HEK293 (cell line): ENCODE results near the gene FBXW11.

ENCODE experiments used
- CTCF ChIA-PET: fragments of 350-600 bp; formaldehyde crosslinking; extraction: SDS; loops from one replicate; lab custom pipeline; 2021; ENCODE audit warnings: antibody characterized with exemption; lab: Yijun Ruan, JAX
- POLR2A ChIA-PET: fragments of 300-600 bp; formaldehyde crosslinking; extraction: SDS; loops from one replicate; lab custom pipeline; 2020; ENCODE audit warnings: antibody characterized with exemption, inconsistent platforms; lab: Yijun Ruan, JAX
- H3K27ac ChIP-seq: fragments of 200-500 bp; sonication (Bioruptor generic); 2 replicates; pipeline ENCODE4 v1.5.1; 2014; ENCODE audit warnings: low read depth, low read length, control low read depth, inconsistent platforms; ENCODE audit errors: extremely low read depth
- H3K36me3 ChIP-seq, 2 experiments: fragments of 200-500 bp in 1 of 2; sonication (Bioruptor generic) in 1 of 2; 1 replicate in 1 of 2; 2 replicates in 1 of 2; pipeline ENCODE4 v1.5.1; 2014 to 2017; ENCODE audit warnings: inconsistent platforms in 2 of 2, low read length in 2 of 2; ENCODE audit not compliant: control insufficient read depth in 2 of 2, insufficient read depth in 1 of 2
- H3K4me1 ChIP-seq: fragments of 200-500 bp; sonication (Bioruptor generic); 2 replicates; pipeline ENCODE4 v1.5.1; 2014; ENCODE audit warnings: mild to moderate bottlenecking, low read length, inconsistent platforms; ENCODE audit not compliant: control insufficient read depth, insufficient read depth
- H3K4me3 ChIP-seq: 2 replicates; pipeline ENCODE4 v1.5.1; 2011; ENCODE audit warnings: low read depth, mild to moderate bottlenecking, control low read depth, low read length, moderate library complexity
- H3K9me3 ChIP-seq: fragments of 200-500 bp; sonication (Bioruptor generic); 2 replicates; pipeline ENCODE4 v1.5.1; 2014; ENCODE audit warnings: low read depth, low read length, inconsistent platforms; ENCODE audit not compliant: control insufficient read depth, insufficient read depth
- HIC1 ChIP-seq: fragments of 450-650 bp; formaldehyde crosslinking; IDR thresholded peaks from 2 replicates; pipeline ENCODE4 v1.5.1; 2016; ENCODE audit warnings: missing biosample characterization, missing genetic modification characterization
- SCRT2 ChIP-seq: fragments of 450-650 bp; formaldehyde crosslinking; IDR thresholded peaks from 2 replicates; pipeline ENCODE4 v1.5.1; 2016; ENCODE audit warnings: missing biosample characterization, missing genetic modification characterization
- ZFP3 ChIP-seq: fragments of 450-650 bp; formaldehyde crosslinking; IDR thresholded peaks from 2 replicates; pipeline ENCODE4 v1.5.1; 2016; ENCODE audit warnings: low read depth, missing biosample characterization, missing genetic modification characterization
- ZNF10 ChIP-seq: fragments of 450-650 bp; formaldehyde crosslinking; IDR thresholded peaks from 2 replicates; pipeline ENCODE4 v1.5.1; 2017; ENCODE audit warnings: missing biosample characterization, missing genetic modification characterization
- ZNF133 ChIP-seq: fragments of 450-650 bp; formaldehyde crosslinking; IDR thresholded peaks from 2 replicates; pipeline ENCODE4 v1.5.1; 2016; ENCODE audit warnings: missing biosample characterization, missing genetic modification characterization
- ZNF138 ChIP-seq: fragments of 450-650 bp; formaldehyde crosslinking; IDR thresholded peaks from 2 replicates; pipeline ENCODE4 v1.5.1; 2016; ENCODE audit warnings: missing biosample characterization, missing genetic modification characterization, borderline replicate concordance
- ZNF155 ChIP-seq: fragments of 450-650 bp; formaldehyde crosslinking; IDR thresholded peaks from 2 replicates; pipeline ENCODE4 v1.5.1; 2016; ENCODE audit warnings: missing biosample characterization, missing genetic modification characterization
- ZNF184 ChIP-seq: fragments of 450-650 bp; IDR thresholded peaks from 2 replicates; pipeline ENCODE4 v1.5.1; 2018; ENCODE audit warnings: missing biosample characterization, mild to moderate bottlenecking, missing genetic modification characterization
- ZNF248 ChIP-seq: fragments of 450-650 bp; formaldehyde crosslinking; IDR thresholded peaks from 2 replicates; pipeline ENCODE4 v1.5.1; 2017; ENCODE audit warnings: missing biosample characterization, missing genetic modification characterization
- ZNF302 ChIP-seq: fragments of 450-650 bp; formaldehyde crosslinking; IDR thresholded peaks from 2 replicates; pipeline ENCODE4 v1.5.1; 2016; ENCODE audit warnings: missing biosample characterization, missing genetic modification characterization, low read depth
- ZNF354C ChIP-seq: fragments of 450-650 bp; formaldehyde crosslinking; IDR thresholded peaks from 2 replicates; pipeline ENCODE4 v1.5.1; 2016; ENCODE audit warnings: missing biosample characterization, missing genetic modification characterization, low read depth, borderline replicate concordance
- ZNF501 ChIP-seq: fragments of 450-650 bp; formaldehyde crosslinking; IDR thresholded peaks from 2 replicates; pipeline ENCODE4 v1.5.1; 2016; ENCODE audit warnings: missing biosample characterization, missing genetic modification characterization
- ZNF529 ChIP-seq: fragments of 450-650 bp; formaldehyde crosslinking; IDR thresholded peaks from 2 replicates; pipeline ENCODE4 v1.5.1; 2017; ENCODE audit warnings: missing genetic modification characterization, missing biosample characterization; ENCODE audit not compliant: insufficient replicate concordance
- ZNF530 ChIP-seq: fragments of 450-650 bp; formaldehyde crosslinking; IDR thresholded peaks from 2 replicates; pipeline ENCODE4 v1.5.1; 2016; ENCODE audit warnings: low read depth, missing biosample characterization, missing genetic modification characterization
- ZNF560 ChIP-seq: fragments of 450-650 bp; formaldehyde crosslinking; IDR thresholded peaks from 2 replicates; pipeline ENCODE4 v1.5.1; 2017; ENCODE audit warnings: missing biosample characterization, missing genetic modification characterization, borderline replicate concordance
- ZNF677 ChIP-seq: fragments of 450-650 bp; IDR thresholded peaks from 2 replicates; pipeline ENCODE4 v1.5.0; 2018; ENCODE audit warnings: missing biosample characterization, mild to moderate bottlenecking, missing genetic modification characterization, moderate library complexity
- ZNF704 ChIP-seq: fragments of 450-650 bp; formaldehyde crosslinking; IDR thresholded peaks from 2 replicates; pipeline ENCODE4 v1.5.1; 2016; ENCODE audit warnings: missing biosample characterization, missing genetic modification characterization
- ZSCAN16 ChIP-seq: fragments of 450-650 bp; formaldehyde crosslinking; IDR thresholded peaks from 2 replicates; pipeline ENCODE4 v1.5.1; 2016; ENCODE audit warnings: missing biosample characterization, missing genetic modification characterization
- ZXDB ChIP-seq: fragments of 450-650 bp; formaldehyde crosslinking; IDR thresholded peaks from 2 replicates; pipeline ENCODE4 v1.5.1; 2016; ENCODE audit warnings: missing biosample characterization, missing genetic modification characterization

Gene FBXW11

GRCh38 chr5:171939951-171940350 is 66.5 kb downstream of the FBXW11 start (continued):
- TF ChIP-seq ZNF501 (tag by site-specific recombination), result no peak

- Histone ChIP-seq H3K4me3 (no peak overlapping the region), H3K27ac (no peak overlapping the region), H3K9me3 (no peaks in the 10 kb centered on the region; the same call in 1 of the 2 replicates), H3K36me3 (no peaks in the 10 kb centered on the region; a peak in 1 of 3 replicates), H3K4me1 (no peaks in the 10 kb centered on the region)
- TF ChIP-seq ZNF560 (tag by site-specific recombination) (no peak), ZNF138 (tag by site-specific recombination) (no peak), ZXDB (tag by site-specific recombination) (no peak), HIC1 (no peak), ZNF155 (tag by site-specific recombination) (no peak), ZNF302 (tag by site-specific recombination) (no peak), ZNF530 (tag by site-specific recombination) (no peak), ZNF248 (tag by site-specific recombination) (no peak), ZNF354C (tag by site-specific recombination) (no peak), ZNF10 (tag by site-specific recombination) (no peak), ZNF529 (tag by site-specific recombination) (no peak), ZSCAN16 (tag by site-specific recombination) (no peak), ZFP3 (tag by site-specific recombination) (no peak), ZNF184 (no peak)
- ChIA-PET CTCF (no interaction called here), POLR2A (no interaction called here)
These were observed 68.1 kb downstream of the FBXW11 start for GRCh38 chr5:171938358-171938757.

GRCh38 chr5:171937351-171937750 is 69.1 kb downstream of the FBXW11 start:
- no peak overlapping the region for H3K27ac ChIP-seq
- CTCF ChIA-PET, result interaction anchor here (1.2 kb wide), 1 partner anchor 30 kb away, joined by 6 read pairs; no protein-coding TSS in a partner anchor

GRCh38 chr5:171934586-171934985 is 71.9 kb downstream of the FBXW11 start:
- Histone ChIP-seq H3K27ac (no peak overlapping the region), H3K4me3 (no peak overlapping the region), H3K9me3 (no peaks in the 10 kb centered on the region; the same call in 1 of the 2 replicates), H3K36me3 (no peaks in the 10 kb centered on the region; a peak in 1 of 3 replicates), H3K4me1 (no peaks in the 10 kb centered on the region)
- CTCF ChIA-PET, result interaction anchor here (0.6 kb wide), 1 partner anchor 109 kb away, joined by 5 read pairs; no protein-coding TSS in a partner anchor
- POLR2A ChIA-PET, result no interaction called here
- TF ChIP-seq SCRT2 (no peak), ZNF133 (tag by site-specific recombination) (peak; percentile 95)

More at GRCh38 chr5:171937351-171937750, 69.1 kb downstream of the FBXW11 start:
- POLR2A ChIA-PET, result no interaction called here
- Histone ChIP-seq H3K4me3 (no peak overlapping the region), H3K4me1 (no peaks in the 10 kb centered on the region), H3K9me3 (no peaks in the 10 kb centered on the region; the same call in 1 of the 2 replicates), H3K36me3 (no peaks in the 10 kb centered on the region; a peak in 1 of 3 replicates)
- no peak for TF ChIP-seq ZNF677 (tag by site-specific recombination)
- TF ChIP-seq ZNF704 (tag by site-specific recombination), result no peak
